K562 (cell line): ENCODE results near the gene BIK. TPM values are rescaled to one million over a fixed set of nuclear protein-coding genes. Genes with fewer than 3 reads are reported as not detected.

Experiments
- ATAC-seq: fragments of 200-7000 bp; cut with Tn5 transposase; 3 replicates; pipeline ENCODE4 v1.9.1; 2020; ENCODE audit warnings: moderate library complexity
- BruUV-seq: library from RNA; stranded (reverse); fragments of 400-500 nt; replicated peaks from 2 replicates; lab custom pipeline; 2021; lab: Mats Ljungman, UMichigan
- CTCF ChIA-PET: fragments of 300-600 bp; formaldehyde crosslinking; extraction: SDS; loops from one replicate; lab custom pipeline; 2021; ENCODE audit warnings: low intra/inter-chr PET ratio; lab: Yijun Ruan, JAX
- POLR2A ChIA-PET: fragments of 300-600, 350-650 bp; sonication (Branson Sonifier 250); formaldehyde crosslinking; extraction: SDS; loops from one replicate; lab custom pipeline; 2021; ENCODE audit warnings: antibody characterized with exemption, inconsistent platforms; lab: Yijun Ruan, JAX
- DNase-seq, 4 experiments: peaks; one replicate each; pipeline versions ENCODE4 v3.0.0 to v3.0.0-alpha.2; 2011 to 2018; ENCODE audit warnings: low spot score in 3 of 4, mixed read lengths in 3 of 4; ENCODE audit errors: extremely low read depth in 1 of 4
- FAIRE-seq: peaks from 2 replicates; lab custom pipeline; 2011; peaks lifted over from hg19 to GRCh38; lab: Jason Lieb, UNC
- H2AFZ ChIP-seq: 2 replicates; pipeline ENCODE4 v1.6.0; 2011; ENCODE audit warnings: low read depth, low read length, control low read depth, inconsistent platforms
- H3K27ac ChIP-seq: fragments of 200-600 bp; 3 replicates; pipeline ENCODE4 v1.8.0; 2011; ENCODE audit warnings: low read depth, mild to moderate bottlenecking, control low read depth, inconsistent platforms, low read length, moderate library complexity, mixed read lengths; ENCODE audit errors: extremely low read depth
- H3K27me3 ChIP-seq, 2 experiments: fragments of 300-600 bp in 1 of 2; 2 replicates in 1 of 2; 3 replicates in 1 of 2; pipeline versions ENCODE4 v1.6.0 to v1.8.0; 2011; ENCODE audit warnings: inconsistent platforms in 2 of 2, low read length in 2 of 2, mild to moderate bottlenecking in 1 of 2, mixed read lengths in 1 of 2, moderate library complexity in 1 of 2; ENCODE audit not compliant: control insufficient read depth in 2 of 2, insufficient read depth in 2 of 2
- H3K36me3 ChIP-seq: fragments of 300-600 bp; 3 replicates; pipeline ENCODE4 v1.8.0; 2011; ENCODE audit warnings: mild to moderate bottlenecking, low read length, inconsistent platforms; ENCODE audit not compliant: control insufficient read depth, insufficient read depth
- H3K4me1 ChIP-seq, 2 experiments: fragments of 200-600 bp in 1 of 2; replicated peaks in 1 of 2; 2 replicates in 1 of 2; 3 replicates in 1 of 2; pipeline versions ENCODE4 v1.5.1 to v1.8.0; 2011; ENCODE audit warnings: inconsistent platforms in 2 of 2, low read length in 2 of 2, mild to moderate bottlenecking in 1 of 2, mixed read lengths in 1 of 2, moderate library complexity in 1 of 2; ENCODE audit not compliant: control insufficient read depth in 2 of 2, insufficient read depth in 2 of 2
- H3K4me2 ChIP-seq: 2 replicates; pipeline ENCODE4 v1.6.1; 2011; ENCODE audit warnings: low read length, control low read depth, inconsistent platforms, mixed read lengths; ENCODE audit not compliant: insufficient read depth
- H3K4me3 ChIP-seq: fragments of 200-600 bp; sonication (generic), shearing (Covaris generic); 2 replicates; pipeline ENCODE4 v1.5.1; 2016; ENCODE audit warnings: control low read depth, inconsistent platforms
- H3K79me2 ChIP-seq: fragments of 200-600 bp; 3 replicates; pipeline ENCODE4 v1.8.0; 2011; ENCODE audit warnings: low read length, inconsistent platforms; ENCODE audit not compliant: control insufficient read depth, insufficient read depth
- H3K9ac ChIP-seq, 2 experiments: 2 replicates each; pipeline versions ENCODE4 v1.6.0 to v1.6.1; 2011; ENCODE audit warnings: low read depth in 2 of 2, low read length in 2 of 2, control low read depth in 1 of 2, inconsistent platforms in 1 of 2, mild to moderate bottlenecking in 1 of 2, mixed read lengths in 1 of 2; ENCODE audit not compliant: insufficient read depth in 1 of 2
- H3K9me1 ChIP-seq: one replicate; pipeline ENCODE4 v1.6.0; 2011; ENCODE audit warnings: inconsistent platforms, mild to moderate bottlenecking, low read length, moderate library complexity; ENCODE audit not compliant: control insufficient read depth, insufficient read depth
- H3K9me3 ChIP-seq: replicated peaks from 2 replicates; pipeline ENCODE4 v1.5.1; 2011; ENCODE audit warnings: low read depth, low read length, inconsistent platforms; ENCODE audit not compliant: control insufficient read depth, insufficient read depth
- H4K20me1 ChIP-seq: replicated peaks from 2 replicates; pipeline ENCODE4 v1.6.1; 2011; ENCODE audit warnings: low read length, inconsistent platforms, mixed read lengths; ENCODE audit not compliant: control insufficient read depth, insufficient read depth
- DNMT1 ChIP-seq: fragments of 450-650 bp; IDR thresholded peaks from 2 replicates; pipeline ENCODE4 v1.6.1; 2016; ENCODE audit warnings: antibody characterized with exemption, mild to moderate bottlenecking
- FOXK2 ChIP-seq, 2 experiments: fragments of 450-650 bp; IDR thresholded peaks in 1 of 2; conservative IDR thresholded peaks in 1 of 2; 2 replicates each; pipeline ENCODE4 v1.6.1; 2016; ENCODE audit warnings: low read depth in 2 of 2, mild to moderate bottlenecking in 1 of 2
- JUN ChIP-seq, 2 experiments: sonication (generic) in 1 of 2; formaldehyde crosslinking in 1 of 2; IDR thresholded peaks; 2 replicates each; pipeline versions ENCODE4 v1.6.1 to v1.8.0; 2012 to 2022; ENCODE audit warnings: borderline replicate concordance in 2 of 2, mild to moderate bottlenecking in 2 of 2, improper control_type of control experiment in 1 of 2, low read depth in 1 of 2, low read length in 1 of 2, missing genetic modification reagents in 1 of 2
- JUND ChIP-seq, 2 experiments: IDR thresholded peaks; 2 replicates in 1 of 2; 3 replicates in 1 of 2; pipeline ENCODE4 v1.6.1; 2011; ENCODE audit warnings: borderline replicate concordance in 2 of 2, low read depth in 2 of 2, low read length in 2 of 2, improper control_type of control experiment in 1 of 2, missing biosample characterization in 1 of 2, missing genetic modification characterization in 1 of 2, missing genetic modification reagents in 1 of 2
- KDM4B ChIP-seq, 2 experiments: fragments of 450-650 bp in 1 of 2; sonication (generic) in 1 of 2; IDR thresholded peaks; 2 replicates each; pipeline ENCODE4 v1.6.1; 2016 to 2017; ENCODE audit warnings: borderline replicate concordance in 2 of 2, antibody characterized with exemption in 1 of 2, low read depth in 1 of 2, mild to moderate bottlenecking in 1 of 2
- RFX1 ChIP-seq: fragments of 450-650 bp; IDR thresholded peaks from 2 replicates; pipeline ENCODE4 v1.6.1; 2016; ENCODE audit warnings: mild to moderate bottlenecking, moderate library complexity
- SUPT5H ChIP-seq: fragments of 450-650 bp; IDR thresholded peaks from 2 replicates; pipeline ENCODE4 v1.6.1; 2016
- WGBS: fragments of 100-300 bp; shearing (Covaris generic); methylation state at CpG from one replicate; pipeline ENCODE4 v1.1.6; 2016; ENCODE audit warnings: low coverage, mixed read lengths; ENCODE audit not compliant: insufficient coverage; ENCODE audit errors: missing lambda C conversion rate; 5-methylcytosine and 5-hydroxymethylcytosine counted together
- in situ Hi-C: fragments of 300-500 bp; cut with MboI; formaldehyde crosslinking; loops from 4 replicates; pipeline ENCODE4 v1.15.0; 2018; ENCODE audit warnings: inconsistent platforms, mixed read lengths
- intact Hi-C: fragments of 100-400 bp; cut with micrococcal nuclease; formaldehyde crosslinking; loops from 2 replicates; pipeline ENCODE4 v1.14.2; 2022
- polyA plus RNA-seq, 8 experiments: library from polyadenylated mRNA; depleted of rRNA in 4 of 8; stranded (reverse) in 5 of 8; unstranded in 3 of 8; fragments of >200 nt; fragmentation: Nextera tagmentation in 2 of 8; fragmentation: Illumina TruSeq in 1 of 8; extraction: Ambion mirVana in 2 of 8; extraction: Trizol in 1 of 8; gene quantifications; 2 replicates each; pipeline versions ENCODE4 v1.2.1 to v1.2.3, GENCODE V29; 2011 to 2014; ENCODE audit warnings: inconsistent platforms in 1 of 8, missing spikeins in 1 of 8
- total RNA-seq, 7 experiments: library from RNA; depleted of rRNA in 6 of 7; stranded (reverse); fragments of >200 nt in 6 of 7; fragmentation: Illumina TruSeq in 2 of 7; extraction: Trizol in 2 of 7; gene quantifications; 2 replicates each; pipeline versions ENCODE4 v1.2.1 to v1.2.3, GENCODE V29; 2011 to 2021; ENCODE audit warnings: low replicate concordance in 1 of 7

Gene BIK
- total and polyA plus RNA-seq, 9 of the 15 experiments (the other 6 are each of a cell fraction or from before 2014, with no cell fraction given) = 0.08 to 0.23 (median 0.18) TPM; not detected in 4

GRCh38 chr22:43066134-43066533 lies 44.4 kb upstream of the BIK start (continued):
- no peak for TF ChIP-seq KDM4B (IDR thresholded peaks at IDR 0.05; ENCODE audit: borderline replicate concordance in 2 of 2, low read depth in 1 of 2)

GRCh38 chr22:43066844-43067385 lies 43.6 kb upstream of the BIK start:
- in situ Hi-C loops = no loop called here
- H3K27me3 ChIP-seq = peaks cover 0 to 15% of the 10 kb centered on the region in 2 experiments; a peak in 2 of 5 replicates
- H3K9me3 ChIP-seq = no peaks in the 10 kb centered on the region
- no peaks in the 10 kb centered on the region for H4K20me1 ChIP-seq
- ATAC-seq (no peak), FAIRE-seq (no peak), DNase-seq (no peak)
- H3K4me2 ChIP-seq = no peak overlapping the region
- WGBS = 67% methylated on average over 8 of the region's 11 CpGs
- peaks cover 0 to 6% of the 10 kb centered on the region in 2 experiments; a peak in 3 of 5 replicates for H3K4me1 ChIP-seq
- intact Hi-C loops = no loop called here
- H3K79me2 ChIP-seq = no peaks in the 10 kb centered on the region
- 0 out of 4 replicates have a peak overlapping the region, but pooled peaks of 1 of the 2 experiments have one; percentile 40 for H3K9ac ChIP-seq
- H3K4me3 ChIP-seq = no peak overlapping the region
- peak; percentile 51 to 81; a peak in 3 of 4 replicates for TF ChIP-seq FOXK2 (conservative IDR thresholded peaks at IDR 0.05 in 1 of 2, IDR thresholded peaks at IDR 0.05 in 1 of 2; ENCODE audit: low read depth in 2 of 2)
- TF ChIP-seq DNMT1 = no peak
- TF ChIP-seq RFX1 = peak; percentile 33
- no peak for TF ChIP-seq SUPT5H
- 0 out of 2 replicates have a peak, but pooled peaks have one; percentile 20 for TF ChIP-seq JUN (IDR thresholded peaks at IDR 0.05; ENCODE audit: borderline replicate concordance, low read depth, low read length)
- TF ChIP-seq JUN (CRISPR knock-in tag; IDR thresholded peaks at IDR 0.05; ENCODE audit: borderline replicate concordance) = no peak
- TF ChIP-seq JUND (IDR thresholded peaks at IDR 0.05; ENCODE audit: borderline replicate concordance, low read depth, low read length) = peak; percentile 35; the same call in 1 of the 2 replicates
- no peak for TF ChIP-seq JUND (tag; IDR thresholded peaks at IDR 0.05; ENCODE audit: borderline replicate concordance, low read depth, low read length)
- ChIA-PET POLR2A (interaction anchor here (0.7 kb wide), 1 partner anchor 29 kb away, joined by 3 read pairs; no protein-coding TSS in a partner anchor), CTCF (no interaction called here)
- H3K36me3 ChIP-seq = no peaks in the 10 kb centered on the region
- H3K9me1 ChIP-seq = no peaks in the 10 kb centered on the region
- no TSS peak for BruUV-seq
- H2AFZ ChIP-seq = no peak overlapping the region; the same call in 1 of the 2 replicates
- no peak overlapping the region for H3K27ac ChIP-seq
